NK-92 (cell line): ENCODE data around the gene TFF3.

ENCODE experiments used
- DNase-seq: peaks from one replicate; lab custom pipeline; 2025; ENCODE audit not compliant: unreplicated experiment; lab: John Stamatoyannopoulos, UW

Gene TFF3

GRCh38 chr21:42315296-42315891 is at the start of gene TFF3:
Gene TFF3 (minus strand): TSS chr21:42315409. CDS start chr21:42315374, 35 bp downstream.
- no peak for DNase-seq

GRCh38 chr21:42364304-42364865 is 49.2 kb upstream of the TFF3 start:
- DNase-seq: no peak

GRCh38 chr21:42363312-42363711 is 48.1 kb upstream of the TFF3 start:
- no peak for DNase-seq

- DNase-seq: no peak
These were observed 47.5 kb upstream of the TFF3 start for GRCh38 chr21:42362700-42363099.

- no peak for DNase-seq
These were observed 47.0 kb upstream of the TFF3 start for GRCh38 chr21:42362198-42362597.

- DNase-seq: no peak
These were observed 46.1 kb upstream of the TFF3 start for GRCh38 chr21:42361286-42361685.

GRCh38 chr21:42360317-42360716 is 45.1 kb upstream of the TFF3 start:
- no peak for DNase-seq

GRCh38 chr21:42358937-42359336 is 43.7 kb upstream of the TFF3 start:
- DNase-seq: no peak

GRCh38 chr21:42358261-42358660 is 43.1 kb upstream of the TFF3 start:
- no peak for DNase-seq

GRCh38 chr21:42357307-42357706 is 42.1 kb upstream of the TFF3 start:
- no peak for DNase-seq

GRCh38 chr21:42356650-42357049 is 41.4 kb upstream of the TFF3 start:
- DNase-seq: no peak

GRCh38 chr21:42356046-42356445 is 40.8 kb upstream of the TFF3 start:
- DNase-seq: no peak

- no peak for DNase-seq
These were observed 38.4 kb upstream of the TFF3 start for GRCh38 chr21:42353623-42354022.

- DNase-seq: no peak
These were observed 37.4 kb upstream of the TFF3 start for GRCh38 chr21:42352441-42353095.

- no peak for DNase-seq
These were observed 36.6 kb upstream of the TFF3 start for GRCh38 chr21:42351626-42352440.

GRCh38 chr21:42350927-42351426 is 35.8 kb upstream of the TFF3 start, which contains the start of gene TFF2:
Gene TFF2 (minus strand): TSS chr21:42350994. CDS start chr21:42350957, 37 bp downstream.
- no peak for DNase-seq

- DNase-seq: no peak
These were observed 35.2 kb upstream of the TFF3 start for GRCh38 chr21:42350318-42350910.

GRCh38 chr21:42349420-42350317 is 34.5 kb upstream of the TFF3 start:
- DNase-seq: no peak

- DNase-seq: no peak
These were observed 33.6 kb upstream of the TFF3 start for GRCh38 chr21:42348762-42349161.
